Hepatocyte (in vitro differentiated cells): ENCODE measurements around the gene ACO2.

Experiments used
- CTCF ChIP-seq: fragments of 200-600 bp; sonication (generic); IDR thresholded peaks from 2 replicates; pipeline ENCODE4 v1.5.1; 2016; ENCODE audit warnings: antibody characterized with exemption, mild to moderate bottlenecking; ENCODE audit not compliant: poor library complexity
- EZH2phosphoT487 ChIP-seq: fragments of 200-600 bp; sonication (generic); IDR thresholded peaks from one replicate; pipeline ENCODE4 v1.6.1; 2018; ENCODE audit warnings: antibody characterized with exemption, mild to moderate bottlenecking, low read depth, moderate library complexity; ENCODE audit not compliant: unreplicated experiment, severe bottlenecking

- TF ChIP-seq CTCF (no peak), EZH2phosphoT487 (no peak)
Measured at GRCh38 chr22:41539146-41540005, 70.5 kb downstream of the ACO2 start.
